HG03565 (cell line): ENCODE data around the gene TMEM151B.

Experiments
- ATAC-seq: cut with Tn5 transposase; IDR thresholded peaks from one replicate; pipeline ENCODE4 v1.9.1; 2021; ENCODE audit warnings: mild to moderate bottlenecking, moderate library complexity; ENCODE audit not compliant: unreplicated experiment

The TMEM151B gene

GRCh38 chr6:44356487-44356886 is 86.2 kb downstream of the TMEM151B start:
- ATAC-seq, result no peak
